Body of pancreas (tissue), 4 donors: ENCODE data around the gene TMEM82. TPM values are rescaled to one million over a fixed set of nuclear protein-coding genes. Genes with fewer than 3 reads are reported as not detected.

Experiments used
- ATAC-seq: fragments of 150-250 bp; one replicate; pipeline ENCODE4 v1.9.1; 2016
- DNase-seq, 4 donors: peaks; one replicate each; pipeline ENCODE4 v3.0.0-alpha.2; 2019
- H3K27ac ChIP-seq, 4 donors: fragments of 200-600 bp; sonication (generic); 1 replicate in 3 of 4; 2 replicates in 1 of 4; pipeline versions ENCODE4 v1.5.1 to v1.6.1; 2016 to 2019; ENCODE audit warnings: mild to moderate bottlenecking in 1 of 4, mixed read lengths in 1 of 4, moderate library complexity in 1 of 4
- H3K27me3 ChIP-seq, 2 donors: fragments of 200-600 bp; sonication (generic); one replicate each; pipeline ENCODE4 v1.6.0; 2016; ENCODE audit warnings: mild to moderate bottlenecking in 1 of 2
- H3K36me3 ChIP-seq, 2 donors: fragments of 200-600 bp; sonication (generic); replicated peaks in 1 of 2; 2 replicates each; pipeline ENCODE4 v1.5.1; 2016; ENCODE audit warnings: low read depth in 2 of 2; ENCODE audit not compliant: insufficient read depth in 1 of 2
- H3K4me1 ChIP-seq: fragments of 200-600 bp; sonication (generic); one replicate; pipeline ENCODE4 v1.6.0; 2016
- H3K4me3 ChIP-seq, 2 donors: fragments of 200-600 bp; sonication (generic); 1 replicate in 1 of 2; 2 replicates in 1 of 2; pipeline ENCODE4 v1.5.1; 2016 to 2019
- H3K9me3 ChIP-seq, 3 donors: fragments of 200-600 bp; sonication (generic); 1 replicate in 2 of 3; 2 replicates in 1 of 3; pipeline ENCODE4 v1.5.1; 2016
- POLR2A ChIP-seq, 3 donors: fragments of 450-650 bp; IDR thresholded peaks; one replicate each; pipeline ENCODE4 v1.6.1; 2016; ENCODE audit warnings: antibody characterized with exemption in 3 of 3, mild to moderate bottlenecking in 2 of 3
- WGBS, 2 donors: methylation state at CpG; one replicate each; pipeline ENCODE4 v1.1.5; 2017; 5-methylcytosine and 5-hydroxymethylcytosine counted together
- intact Hi-C: fragments of 100-400 bp; cut with DNase I; formaldehyde crosslinking; loops from one replicate; pipeline ENCODE4 v1.15.1; 2023
- total RNA-seq, 2 donors: library from RNA; depleted of rRNA; stranded (reverse); fragments of >200 nt; gene quantifications; one replicate each; pipeline ENCODE4 v1.1.0, GENCODE V29; 2016
- TF ChIP-seq, protein P1 (sequence below), 7 experiments: fragments of 450-650 bp in 4 of 7; fragments of 200-600 bp in 3 of 7; sonication (generic) in 3 of 7; IDR thresholded peaks; one replicate each; pipeline ENCODE4 v1.5.1; 2016 to 2019; ENCODE audit warnings: antibody characterized with exemption in 7 of 7

TMEM82 gene
- total RNA-seq, 2 donors from 2014 or later = not detected

DNA sequence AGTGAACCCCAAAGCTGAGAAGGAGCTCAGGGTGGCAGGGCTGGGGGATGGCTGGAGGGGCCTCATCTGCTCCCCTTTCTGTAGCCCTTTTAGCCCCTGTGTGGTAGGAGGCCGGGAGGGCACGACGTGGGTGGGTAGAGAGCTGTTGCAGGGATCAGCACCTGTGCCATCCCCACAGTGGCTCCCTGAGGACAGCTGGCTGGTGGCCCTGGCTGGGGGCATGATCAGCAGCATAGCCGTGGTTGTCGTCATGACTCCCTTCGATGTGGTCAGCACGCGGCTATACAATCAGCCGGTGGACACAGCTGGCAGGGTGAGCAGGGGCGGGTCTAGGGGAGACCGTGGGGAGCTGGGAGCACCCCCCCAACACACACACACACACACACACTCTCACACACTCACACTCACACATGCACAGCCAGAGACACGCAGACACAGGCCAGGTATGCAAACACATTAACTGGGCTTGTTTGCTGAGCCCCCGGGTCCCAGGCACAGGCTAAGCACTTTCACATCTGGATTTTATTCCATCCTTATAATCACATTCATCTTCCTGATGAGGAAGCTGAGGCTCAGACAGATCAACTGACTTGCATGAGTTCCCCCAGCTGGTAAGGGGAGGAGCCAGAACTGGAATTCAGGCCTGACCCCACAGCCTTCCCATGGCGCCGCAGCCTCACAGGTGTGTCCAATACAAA lies 3.7 kb upstream of the TMEM82 start:
- Histone ChIP-seq H3K9me3 (no peaks in the 10 kb centered on the region), H3K4me3 (no peak overlapping the region), H3K36me3 (peaks cover 0 to 5% of the 10 kb centered on the region in 2 donors), H3K27ac (peak overlapping the region in 2 of 4 donors; percentile 18 to 99), H3K4me1 (peaks cover 63% of the 10 kb centered on the region), H3K27me3 (no peaks in the 10 kb centered on the region)
- TF ChIP-seq, protein P1, sequence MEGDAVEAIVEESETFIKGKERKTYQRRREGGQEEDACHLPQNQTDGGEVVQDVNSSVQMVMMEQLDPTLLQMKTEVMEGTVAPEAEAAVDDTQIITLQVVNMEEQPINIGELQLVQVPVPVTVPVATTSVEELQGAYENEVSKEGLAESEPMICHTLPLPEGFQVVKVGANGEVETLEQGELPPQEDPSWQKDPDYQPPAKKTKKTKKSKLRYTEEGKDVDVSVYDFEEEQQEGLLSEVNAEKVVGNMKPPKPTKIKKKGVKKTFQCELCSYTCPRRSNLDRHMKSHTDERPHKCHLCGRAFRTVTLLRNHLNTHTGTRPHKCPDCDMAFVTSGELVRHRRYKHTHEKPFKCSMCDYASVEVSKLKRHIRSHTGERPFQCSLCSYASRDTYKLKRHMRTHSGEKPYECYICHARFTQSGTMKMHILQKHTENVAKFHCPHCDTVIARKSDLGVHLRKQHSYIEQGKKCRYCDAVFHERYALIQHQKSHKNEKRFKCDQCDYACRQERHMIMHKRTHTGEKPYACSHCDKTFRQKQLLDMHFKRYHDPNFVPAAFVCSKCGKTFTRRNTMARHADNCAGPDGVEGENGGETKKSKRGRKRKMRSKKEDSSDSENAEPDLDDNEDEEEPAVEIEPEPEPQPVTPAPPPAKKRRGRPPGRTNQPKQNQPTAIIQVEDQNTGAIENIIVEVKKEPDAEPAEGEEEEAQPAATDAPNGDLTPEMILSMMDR (IDR thresholded peaks at IDR 0.05) = no peak
- no peak for TF ChIP-seq POLR2A (IDR thresholded peaks at IDR 0.05)
- intact Hi-C loops = no loop called here
- peak in 3 of 4 donors; percentile 59 to 65 (median 59) for DNase-seq
- no peak for ATAC-seq
- WGBS, 2 donors = 39 to 70% methylated on average over 4 to 15 of the region's 15 CpGs

DNA sequence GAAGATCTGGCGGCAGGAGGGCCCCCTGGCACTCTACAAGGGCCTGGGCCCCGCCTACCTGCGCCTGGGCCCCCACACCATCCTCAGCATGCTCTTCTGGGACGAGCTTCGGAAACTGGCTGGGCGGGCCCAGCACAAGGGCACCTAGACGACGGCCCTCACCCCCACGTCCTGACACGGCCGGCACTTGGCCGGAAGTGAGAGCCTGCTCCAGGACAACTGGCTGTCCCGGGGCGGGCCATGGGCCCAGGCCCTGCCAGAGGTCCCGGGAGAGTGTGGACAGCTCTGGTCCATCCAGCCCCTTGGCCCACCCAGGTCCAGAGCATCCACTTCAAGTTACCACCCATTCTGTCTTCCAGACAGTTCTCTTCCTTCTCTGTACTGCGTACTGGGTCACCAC lies 3.0 kb upstream of the TMEM82 start:
- TF ChIP-seq, protein P1 (IDR thresholded peaks at IDR 0.05) = no peak
- no peak for TF ChIP-seq POLR2A (IDR thresholded peaks at IDR 0.05)
- H3K9me3 ChIP-seq = no peaks in the 10 kb centered on the region
- H3K4me3 ChIP-seq = no peak overlapping the region
- DNase-seq = peak in 1 of 4 donors; percentile 15
- peaks cover 60% of the 10 kb centered on the region for H3K4me1 ChIP-seq
- intact Hi-C loops = no loop called here
- no peak for ATAC-seq
- 90 to 100% methylated on average over 1 to 13 of the region's 16 CpGs for WGBS, 2 donors
- no peak overlapping the region for H3K27ac ChIP-seq
- H3K27me3 ChIP-seq = no peaks in the 10 kb centered on the region
- H3K36me3 ChIP-seq = no peaks in the 10 kb centered on the region

DNA sequence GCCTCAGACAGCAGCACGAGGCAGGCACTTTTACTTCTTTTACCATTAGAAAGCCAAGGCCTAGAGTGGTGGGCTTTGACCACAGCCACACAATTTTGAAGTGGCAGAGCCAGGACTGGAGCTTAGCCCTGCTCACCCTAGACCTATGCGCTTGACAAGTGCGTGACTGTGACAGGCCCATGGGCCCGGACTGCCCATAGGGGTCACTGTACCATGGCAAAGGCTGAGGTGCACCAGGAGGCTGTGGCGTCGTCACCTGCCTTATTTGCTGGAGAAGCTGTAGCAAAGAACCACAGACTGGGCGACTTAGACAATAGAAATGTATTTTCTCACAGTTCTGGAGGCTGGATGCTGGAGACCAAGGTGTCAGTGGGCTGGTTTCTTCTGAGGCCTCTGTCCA lies 2.6 kb upstream of the TMEM82 start:
- Histone ChIP-seq H3K9me3 (no peaks in the 10 kb centered on the region), H3K4me1 (peaks cover 55% of the 10 kb centered on the region), H3K36me3 (no peaks in the 10 kb centered on the region), H3K27me3 (no peaks in the 10 kb centered on the region), H3K27ac (no peak overlapping the region), H3K4me3 (no peak overlapping the region)
- TF ChIP-seq POLR2A (IDR thresholded peaks at IDR 0.05) = no peak
- TF ChIP-seq, protein P1 (IDR thresholded peaks at IDR 0.05) = no peak
- intact Hi-C loops = loop anchor here (10.0 kb wide), 1 partner anchor 145 kb away; no protein-coding TSS in a partner anchor
- DNase-seq = peak in 2 of 4 donors; percentile 16 to 28
- WGBS, 2 donors = 83 to 94% methylated on average over 7 of the region's 7 CpGs
- ATAC-seq = no peak

DNA sequence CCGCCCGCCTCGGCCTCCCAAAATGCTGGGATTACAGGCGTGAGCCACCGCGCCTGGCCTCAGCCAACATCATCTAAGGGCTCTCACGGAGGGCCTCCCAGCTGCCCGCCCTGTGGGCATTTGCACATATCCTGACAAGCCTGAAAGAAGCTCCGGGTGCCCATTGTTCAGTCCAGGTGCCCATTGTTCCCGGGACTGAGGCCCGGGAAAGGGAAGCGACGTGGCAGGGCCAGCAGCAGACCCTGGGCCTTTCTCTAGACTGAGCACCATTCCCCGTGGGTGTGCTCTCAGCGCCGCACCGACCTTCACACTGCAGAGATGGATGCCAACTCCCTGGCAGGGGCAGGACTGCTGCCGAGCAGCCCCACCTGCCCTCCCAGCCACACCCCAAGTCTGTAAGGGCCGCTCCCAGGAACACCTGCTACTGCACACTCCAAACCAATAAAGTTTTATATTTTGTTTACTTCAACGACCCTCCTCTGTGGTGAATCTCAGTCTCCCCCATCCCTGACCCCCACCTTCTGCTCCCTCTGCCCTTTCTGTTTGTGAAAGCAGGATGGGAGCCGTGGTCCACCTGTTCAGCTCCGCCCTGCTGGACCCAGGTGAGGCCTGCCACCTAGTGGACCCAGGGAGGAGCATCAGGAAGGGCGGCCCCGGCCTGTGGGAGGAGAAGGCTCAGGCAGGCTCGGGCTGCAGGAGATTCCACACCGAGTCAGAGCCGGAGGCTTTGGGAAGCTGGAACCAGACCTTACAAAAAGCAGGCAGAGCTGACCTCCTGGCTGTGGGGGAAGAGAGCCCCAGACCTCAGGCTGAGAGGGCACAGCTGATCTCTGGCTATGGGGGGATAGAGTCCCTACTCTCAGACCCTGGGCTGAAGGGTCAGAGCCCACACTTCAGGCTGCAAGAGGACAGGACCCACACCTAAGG lies 1.1 kb upstream of the TMEM82 start:
- no peak for TF ChIP-seq POLR2A (IDR thresholded peaks at IDR 0.05)
- TF ChIP-seq, protein P1 (IDR thresholded peaks at IDR 0.05) = peak; percentile 89 to 96 (median 93)
- DNase-seq (peak; percentile 87 to 93 (median 90)), ATAC-seq (peak; percentile 89)
- H3K4me3 ChIP-seq = no peak overlapping the region
- no peaks in the 10 kb centered on the region for H3K36me3 ChIP-seq
- H3K4me1 ChIP-seq = peaks cover 41% of the 10 kb centered on the region
- intact Hi-C loops = loop anchor here (10.0 kb wide), 1 partner anchor 146 kb away; no protein-coding TSS in a partner anchor
- 45 to 69% methylated on average over 12 to 27 of the region's 27 CpGs for WGBS, 2 donors
- no peaks in the 10 kb centered on the region for H3K9me3 ChIP-seq
- no peaks in the 10 kb centered on the region for H3K27me3 ChIP-seq
- no peak overlapping the region for H3K27ac ChIP-seq
